Measurements from ENCODE around the gene PDE6A. TPM values are rescaled to one million over a fixed set of nuclear protein-coding genes. Genes with fewer than 3 reads are reported as not detected.
A peak's percentile ranks its signal among the peaks of the same experiment; 100 is the strongest.

PDE6A gene
- total RNA-seq, 1 experiment from 2014 or later = not detected

DNA sequence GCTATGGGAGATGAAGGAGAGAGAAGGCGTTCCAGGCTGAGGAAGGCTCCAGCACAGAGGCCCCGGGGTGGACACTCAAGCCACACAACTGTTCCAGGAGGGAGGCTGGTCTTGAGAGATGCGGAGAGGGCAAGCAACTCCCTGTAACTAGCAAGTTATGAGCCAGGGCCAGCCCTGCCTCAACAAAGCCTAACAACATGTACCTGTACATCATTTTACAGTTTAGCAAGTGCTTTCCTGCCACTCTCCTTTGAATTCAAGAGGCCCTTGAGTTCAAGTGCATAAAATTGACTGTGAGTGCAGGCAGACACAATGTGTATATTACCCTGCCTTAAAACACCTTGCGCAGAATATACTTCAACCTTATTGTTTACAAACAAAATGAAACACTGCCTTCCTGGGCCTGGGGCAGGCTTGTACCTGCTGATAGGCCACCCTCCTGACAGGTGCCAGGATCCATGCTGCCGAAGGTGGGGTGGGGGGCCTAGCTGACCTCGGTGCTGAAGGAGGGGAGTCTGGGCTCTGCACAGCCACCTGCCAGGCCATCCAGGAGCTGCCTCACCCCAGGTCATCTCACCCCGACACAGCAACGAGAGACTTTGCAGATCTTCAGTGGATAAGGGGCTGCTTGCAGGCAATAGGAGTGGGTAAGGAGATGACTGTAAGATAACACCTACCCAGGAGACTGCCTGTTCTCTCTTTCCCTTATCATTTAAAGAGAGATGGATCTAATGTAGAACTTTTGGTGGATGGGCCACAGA is 134.5 kb downstream of the PDE6A start:
- no peak for TF ChIP-seq CTCF (conservative IDR thresholded peaks at IDR 0.05)
- no peak overlapping the region for H3K27ac ChIP-seq (ENCODE audit: insufficient read length, low read depth, low read length)

More for the DNA sequence above, 134.5 kb downstream of the PDE6A start:
- Mint-ChIP-seq H3K27me3 (ENCODE audit: low read depth) (no peaks in the 10 kb centered on the region), H3K27ac (peak overlapping the region in 2 of 3 experiments; percentile 74 to 82; a peak in 2 of 7 replicates), H3K4me1 (peaks cover 12 to 14% of the 10 kb centered on the region in 2 experiments), H3K9me3 (no peaks in the 10 kb centered on the region), H3K36me3 (ENCODE audit: insufficient read depth in 1 of 3, low read depth in 3 of 3) (no peaks in the 10 kb centered on the region), H3K4me3 (no peak overlapping the region)
- 0 out of 2 replicates have a peak, but pooled peaks cover 6% of the 10 kb centered on the region for H3K4me1 ChIP-seq (ENCODE audit: insufficient read depth, low read length)
- no peak overlapping the region for H4K5ac ChIP-seq (ENCODE audit: insufficient read length, low read depth, low read length)
- H4K8ac ChIP-seq (replicated peaks; ENCODE audit: insufficient read length, low read depth, low read length) = no peak overlapping the region
- DNase-seq = no peak
- H2BK12ac ChIP-seq (ENCODE audit: insufficient read length, low read depth, low read length) = no peak overlapping the region
- no peak overlapping the region for H3K56ac ChIP-seq (ENCODE audit: insufficient read length, low read depth, low read length)
- no peaks in the 10 kb centered on the region for H3K79me2 ChIP-seq (ENCODE audit: insufficient read depth, low read length)
- H3K14ac ChIP-seq (ENCODE audit: insufficient read depth, low read length) = no peak overlapping the region
- H4K91ac ChIP-seq (ENCODE audit: insufficient read length, low read depth, low read length) = no peak overlapping the region
- H2AK5ac ChIP-seq (ENCODE audit: insufficient read length, low read length) = no peak overlapping the region
- no peak overlapping the region for H2BK120ac ChIP-seq (ENCODE audit: low read depth, low read length, poor library complexity, severe bottlenecking)
- H3K18ac ChIP-seq (ENCODE audit: insufficient read length, low read depth, low read length) = no peak overlapping the region
- H2BK15ac ChIP-seq (ENCODE audit: low read depth, low read length) = no peak overlapping the region
- no peak overlapping the region for H3K4ac ChIP-seq (ENCODE audit: low read depth, low read length)
- no peaks in the 10 kb centered on the region for H4K20me1 ChIP-seq (ENCODE audit: control insufficient read depth, insufficient read depth, insufficient read length)
- no CpG with 5 or more reads among the region's 8 CpGs for WGBS (ENCODE audit: extremely low coverage, insufficient read length, low lambda C conversion rate)
- H3K4me2 ChIP-seq (ENCODE audit: insufficient read depth, insufficient read length, low read length) = no peak overlapping the region
- H3K23me2 ChIP-seq (ENCODE audit: insufficient read length, low read depth, low read length, poor library complexity, severe bottlenecking) = no peaks in the 10 kb centered on the region
- no peaks in the 10 kb centered on the region for H3K79me1 ChIP-seq (ENCODE audit: insufficient read depth, low read depth, low read length, poor library complexity, severe bottlenecking)
- no peak overlapping the region for H2BK20ac ChIP-seq (ENCODE audit: low read depth, low read length, poor library complexity, severe bottlenecking)
- H3K27me3 ChIP-seq (ENCODE audit: insufficient read depth, low read length) = no peaks in the 10 kb centered on the region
- no peak overlapping the region for H3K9ac ChIP-seq (ENCODE audit: extremely low read depth, insufficient read length, low read length)
- H3K9me3 ChIP-seq (ENCODE audit: control insufficient read depth, low read depth, low read length) = no peaks in the 10 kb centered on the region
- no peak overlapping the region for H3K23ac ChIP-seq (ENCODE audit: insufficient read length, low read depth, low read length)
- no peak overlapping the region for H3T11ph ChIP-seq (ENCODE audit: low read length)
- no peak overlapping the region for H2BK5ac ChIP-seq (ENCODE audit: insufficient read length, low read length)
- H2AFZ ChIP-seq (ENCODE audit: low read length) = no peak overlapping the region
